ENCODE measurements around the gene COL24A1. TPM values are rescaled to one million over a fixed set of nuclear protein-coding genes. Genes with fewer than 3 reads are reported as not detected.

Gene COL24A1
- total and polyA plus RNA-seq, 2 of the 13 experiments (the other 11 are each of a cell fraction or from before 2014, with no cell fraction given): 0.04 to 0.13 TPM

- TF ChIP-seq ZHX2 (IDR thresholded peaks at IDR 0.05; ENCODE audit: low read depth) (no peak), ZHX2 (CRISPR knock-in tag; IDR thresholded peaks at IDR 0.05; ENCODE audit: borderline replicate concordance) (no peak), ZNF616 (CRISPR knock-in tag; IDR thresholded peaks at IDR 0.05; ENCODE audit: low read depth) (no peak), MXD4 (CRISPR knock-in tag; IDR thresholded peaks at IDR 0.05) (no peak), BCLAF1 (IDR thresholded peaks at IDR 0.05) (no peak), ZNF768 (CRISPR knock-in tag; IDR thresholded peaks at IDR 0.05) (no peak), KLF12 (CRISPR knock-in tag; IDR thresholded peaks at IDR 0.05; ENCODE audit: borderline replicate concordance) (no peak), ONECUT2 (CRISPR knock-in tag; IDR thresholded peaks at IDR 0.05) (no peak), TCF12 (IDR thresholded peaks at IDR 0.05) (no peak), TCF12 (CRISPR knock-in tag; IDR thresholded peaks at IDR 0.05) (no peak), SMAD9 (CRISPR knock-in tag; IDR thresholded peaks at IDR 0.05) (no peak), MTERF4 (CRISPR knock-in tag; IDR thresholded peaks at IDR 0.05) (no peak)
Observed at GRCh38 chr1:86184426-86184825, 27.9 kb upstream of the COL24A1 start (continued).
